ENCODE measurements around the gene UCK2.

UCK2 gene

DNA sequence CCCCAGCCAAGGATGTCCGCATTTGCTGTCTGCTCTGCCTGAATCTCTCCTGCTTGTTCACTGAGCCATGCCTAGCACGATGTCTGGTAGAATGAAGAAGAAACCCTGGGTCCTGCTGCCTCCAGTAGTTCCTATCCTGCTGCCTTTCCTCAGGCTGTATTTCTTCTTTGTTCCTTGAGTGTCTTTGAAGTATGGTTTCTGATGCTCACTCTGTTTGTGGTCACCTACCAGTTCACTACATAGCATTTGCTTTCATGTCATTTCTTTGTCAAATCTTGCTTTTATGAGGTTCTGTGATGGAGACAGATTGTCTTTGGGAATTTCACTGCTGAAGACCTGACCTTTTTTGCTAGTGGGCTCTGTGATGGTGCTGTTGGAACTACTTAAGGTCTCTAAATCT is 5.9 kb downstream of the UCK2 start:
- in situ Hi-C loops (cut with MboI; ENCODE audit: low sequenced_read_pairs): no loop called here

GRCh38 chr1:165834229-165834628 is 6.8 kb downstream of the UCK2 start:
- in situ Hi-C loops (cut with MboI; ENCODE audit: low sequenced_read_pairs): no loop called here

GRCh38 chr1:165834881-165835280 is 7.5 kb downstream of the UCK2 start:
- in situ Hi-C loops (cut with MboI; ENCODE audit: low sequenced_read_pairs): no loop called here

- in situ Hi-C loops (cut with MboI; ENCODE audit: low sequenced_read_pairs): no loop called here
Measured at GRCh38 chr1:165836664-165837482, 9.5 kb downstream of the UCK2 start.

- in situ Hi-C loops (cut with MboI; ENCODE audit: low sequenced_read_pairs): no loop called here
Measured at GRCh38 chr1:165837838-165838364, 10.5 kb downstream of the UCK2 start.

GRCh38 chr1:165840423-165840822 is 13.0 kb downstream of the UCK2 start:
- in situ Hi-C loops (cut with MboI; ENCODE audit: low sequenced_read_pairs): no loop called here

DNA sequence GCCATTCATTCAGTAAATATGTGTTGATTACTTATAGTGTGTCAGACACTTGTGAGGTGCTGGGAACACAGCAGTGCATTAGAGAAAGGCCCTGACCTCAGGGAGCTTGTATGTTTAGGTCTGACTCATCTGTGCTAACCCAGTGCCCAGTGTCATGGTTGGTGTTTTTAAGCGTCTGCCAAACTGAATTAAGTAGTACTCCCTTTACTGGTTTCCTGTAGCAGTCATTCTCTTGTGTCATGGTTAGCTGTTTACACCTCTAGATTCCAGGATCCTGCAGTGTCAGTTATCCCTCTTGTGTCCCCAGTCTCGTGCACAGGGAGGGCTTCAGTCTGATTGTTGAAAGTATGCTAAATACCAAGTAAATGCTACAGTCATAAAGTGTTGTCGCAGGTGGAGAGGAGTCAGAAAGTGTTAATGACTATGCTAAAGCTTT is 14.2 kb downstream of the UCK2 start:
- in situ Hi-C loops (cut with MboI; ENCODE audit: low sequenced_read_pairs): no loop called here

GRCh38 chr1:165842023-165842670 is 14.7 kb downstream of the UCK2 start:
- in situ Hi-C loops (cut with MboI; ENCODE audit: low sequenced_read_pairs): no loop called here

- in situ Hi-C loops (cut with MboI; ENCODE audit: low sequenced_read_pairs): no loop called here
Measured at GRCh38 chr1:165842671-165843129, 15.3 kb downstream of the UCK2 start.

DNA sequence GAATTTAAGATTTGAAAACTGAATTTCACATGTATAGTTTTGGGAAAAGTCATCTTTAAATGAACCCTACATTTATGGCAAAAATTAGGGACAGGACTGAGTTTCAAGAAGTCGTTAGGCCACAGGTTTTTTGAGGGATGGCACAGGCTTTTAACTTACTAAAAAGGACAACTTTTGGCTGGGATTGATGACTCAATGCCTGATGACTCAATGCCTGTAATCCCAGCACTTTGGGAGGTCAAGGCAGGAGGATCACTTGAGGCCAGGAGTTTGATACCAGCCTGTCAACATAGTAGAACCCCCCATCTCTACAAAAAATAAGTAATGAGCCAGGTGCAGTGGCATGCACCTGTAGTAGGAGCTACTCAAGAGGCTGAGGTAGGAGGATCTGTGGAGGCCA is 15.9 kb downstream of the UCK2 start:
- in situ Hi-C loops (cut with MboI; ENCODE audit: low sequenced_read_pairs): no loop called here

GRCh38 chr1:165844114-165844798 is 16.8 kb downstream of the UCK2 start:
- in situ Hi-C loops (cut with MboI; ENCODE audit: low sequenced_read_pairs): no loop called here

DNA sequence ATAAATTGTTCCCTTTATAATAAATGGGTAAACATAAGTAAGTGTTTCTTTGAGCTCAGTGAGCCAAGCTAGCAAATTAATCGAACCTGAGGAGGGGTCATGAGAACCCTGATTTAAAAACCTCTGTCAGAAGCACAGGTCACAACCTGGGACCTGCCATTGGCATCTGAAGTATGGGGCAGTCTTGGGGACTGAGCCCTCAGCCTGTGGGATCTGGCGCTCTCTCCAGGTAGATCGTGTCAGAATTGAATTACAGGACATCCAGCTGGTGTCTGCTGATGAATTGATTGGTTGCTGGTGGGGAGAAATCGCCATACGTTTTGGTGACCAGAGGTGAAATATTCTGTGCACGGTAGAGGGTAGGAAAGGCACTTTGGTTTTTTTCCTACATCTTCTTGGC is 17.5 kb downstream of the UCK2 start:
- in situ Hi-C loops (cut with MboI; ENCODE audit: low sequenced_read_pairs): no loop called here

- in situ Hi-C loops (cut with MboI; ENCODE audit: low sequenced_read_pairs): no loop called here
Measured at GRCh38 chr1:165845569-165845968, 18.2 kb downstream of the UCK2 start.

GRCh38 chr1:165845992-165846748 is 18.8 kb downstream of the UCK2 start:
- in situ Hi-C loops (cut with MboI; ENCODE audit: low sequenced_read_pairs): no loop called here

- in situ Hi-C loops (cut with MboI; ENCODE audit: low sequenced_read_pairs): no loop called here
Measured at GRCh38 chr1:165847486-165847885, 20.1 kb downstream of the UCK2 start.

- in situ Hi-C loops (cut with MboI; ENCODE audit: low sequenced_read_pairs): no loop called here
Measured at GRCh38 chr1:165849353-165850133, 22.1 kb downstream of the UCK2 start.

GRCh38 chr1:165851034-165851658 is 23.7 kb downstream of the UCK2 start:
- in situ Hi-C loops (cut with MboI; ENCODE audit: low sequenced_read_pairs): no loop called here

DNA sequence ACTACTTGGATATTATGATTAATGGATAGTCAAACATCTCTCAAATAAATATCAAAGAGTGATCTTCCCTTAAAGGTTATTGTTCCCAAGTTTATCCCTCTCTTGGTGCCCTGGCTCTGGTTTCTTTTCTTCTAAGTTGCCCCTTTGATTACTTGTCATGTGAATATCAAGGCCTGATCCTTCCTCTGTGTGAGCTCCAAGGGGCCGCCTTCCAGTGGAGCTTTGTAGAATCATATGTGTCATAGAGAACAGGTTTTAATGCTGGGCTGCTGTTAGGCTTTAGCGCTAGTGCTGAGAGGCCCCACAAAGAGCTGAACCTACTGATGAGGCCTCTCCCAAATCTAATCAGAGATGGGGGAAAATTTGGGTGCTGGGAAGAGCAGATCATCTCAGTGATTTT is 25.5 kb downstream of the UCK2 start:
- in situ Hi-C loops (cut with MboI; ENCODE audit: low sequenced_read_pairs): no loop called here

GRCh38 chr1:165853528-165854075 is 26.2 kb downstream of the UCK2 start:
- in situ Hi-C loops (cut with MboI; ENCODE audit: low sequenced_read_pairs): no loop called here

Data from HL-60/S4 (cell line).